ENCODE data around the gene SPEG. TPM values are rescaled to one million over a fixed set of nuclear protein-coding genes. Genes with fewer than 3 reads are reported as not detected.

The SPEG gene
- total and polyA plus RNA-seq, 2 of the 13 experiments (the other 11 are each of a cell fraction or from before 2014, with no cell fraction given): 0.18 to 0.24 TPM

DNA sequence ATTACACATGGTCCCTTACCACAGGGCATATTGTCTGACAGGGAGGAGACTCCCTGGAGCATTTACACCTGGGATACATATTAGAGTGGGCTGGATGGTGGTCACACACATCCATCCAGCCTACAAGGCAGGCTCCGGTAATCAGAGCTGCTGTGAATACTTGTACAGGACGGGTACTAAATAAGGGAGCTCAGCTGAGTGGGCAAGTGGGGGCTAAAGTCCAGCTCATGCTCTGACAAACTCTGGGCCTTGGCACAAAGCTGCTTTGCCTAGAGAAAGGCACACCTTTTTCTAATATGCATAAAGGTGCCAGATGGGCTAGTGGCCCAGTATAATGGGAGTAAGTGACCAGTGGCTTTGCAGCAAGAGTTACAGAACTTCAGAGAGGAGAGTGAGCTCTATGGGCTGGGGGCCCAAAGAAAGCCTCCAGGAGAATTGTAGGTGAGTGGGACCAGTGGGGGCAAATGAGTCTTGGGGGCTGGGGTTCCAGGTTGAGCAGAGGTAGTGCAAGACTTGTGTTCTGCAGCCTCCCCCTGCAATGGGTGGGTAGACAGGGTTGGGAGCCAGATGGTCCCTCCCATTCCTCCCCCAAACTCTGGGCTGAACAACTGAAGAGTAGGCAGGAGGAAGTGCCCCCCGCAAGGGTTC lies 110.8 kb downstream of the SPEG start (continued):
- TF ChIP-seq CCDC6 (CRISPR knock-in tag; IDR thresholded peaks at IDR 0.05) (no peak), ZNF3 (CRISPR knock-in tag; IDR thresholded peaks at IDR 0.05) (no peak), ZNF556 (CRISPR knock-in tag; IDR thresholded peaks at IDR 0.05; ENCODE audit: borderline replicate concordance) (no peak), ARID2 (CRISPR knock-in tag; IDR thresholded peaks at IDR 0.05; ENCODE audit: borderline replicate concordance) (peak; percentile 43; the same call in 1 of the 2 replicates), HNF4A (CRISPR knock-in tag; IDR thresholded peaks at IDR 0.05) (no peak; the same call in 1 of the 2 replicates), NR3C1 (CRISPR knock-in tag; IDR thresholded peaks at IDR 0.05) (no peak), ZNF737 (CRISPR knock-in tag; IDR thresholded peaks at IDR 0.05; ENCODE audit: borderline replicate concordance) (no peak), ZBTB42 (CRISPR knock-in tag; IDR thresholded peaks at IDR 0.05) (no peak), AHR (CRISPR knock-in tag; IDR thresholded peaks at IDR 0.05) (no peak), ZNF552 (CRISPR knock-in tag; IDR thresholded peaks at IDR 0.05; ENCODE audit: borderline replicate concordance) (no peak), MAZ (IDR thresholded peaks at IDR 0.05; ENCODE audit: borderline replicate concordance, low read depth, low read length) (0 out of 2 replicates have a peak, but pooled peaks have one; percentile 14), MAZ (CRISPR knock-in tag; IDR thresholded peaks at IDR 0.05; ENCODE audit: low read depth) (no peak), XRCC5 (optimal IDR thresholded peaks at IDR 0.05; ENCODE audit: low read length) (no peak), ZNF709 (CRISPR knock-in tag; IDR thresholded peaks at IDR 0.05) (0 out of 2 replicates have a peak, but pooled peaks have one; percentile 28), ZNF766 (CRISPR knock-in tag; IDR thresholded peaks at IDR 0.05; ENCODE audit: borderline replicate concordance) (no peak), ZNF367 (CRISPR knock-in tag; IDR thresholded peaks at IDR 0.05; ENCODE audit: borderline replicate concordance) (no peak), POGZ (CRISPR knock-in tag; IDR thresholded peaks at IDR 0.05) (no peak), ZNF143 (CRISPR knock-in tag; IDR thresholded peaks at IDR 0.05) (no peak), ZNF746 (CRISPR knock-in tag; IDR thresholded peaks at IDR 0.05) (no peak), GTF3A (CRISPR knock-in tag; conservative IDR thresholded peaks at IDR 0.05) (no peak)
- TF ChIP-seq, protein P1, sequence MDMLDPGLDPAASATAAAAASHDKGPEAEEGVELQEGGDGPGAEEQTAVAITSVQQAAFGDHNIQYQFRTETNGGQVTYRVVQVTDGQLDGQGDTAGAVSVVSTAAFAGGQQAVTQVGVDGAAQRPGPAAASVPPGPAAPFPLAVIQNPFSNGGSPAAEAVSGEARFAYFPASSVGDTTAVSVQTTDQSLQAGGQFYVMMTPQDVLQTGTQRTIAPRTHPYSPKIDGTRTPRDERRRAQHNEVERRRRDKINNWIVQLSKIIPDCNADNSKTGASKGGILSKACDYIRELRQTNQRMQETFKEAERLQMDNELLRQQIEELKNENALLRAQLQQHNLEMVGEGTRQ (IDR thresholded peaks at IDR 0.05; ENCODE audit: low read depth, low read length): no peak
- TF ChIP-seq, protein P1 (CRISPR knock-in tag; IDR thresholded peaks at IDR 0.05; ENCODE audit: borderline replicate concordance): no peak
- TF ChIP-seq, protein P2, sequence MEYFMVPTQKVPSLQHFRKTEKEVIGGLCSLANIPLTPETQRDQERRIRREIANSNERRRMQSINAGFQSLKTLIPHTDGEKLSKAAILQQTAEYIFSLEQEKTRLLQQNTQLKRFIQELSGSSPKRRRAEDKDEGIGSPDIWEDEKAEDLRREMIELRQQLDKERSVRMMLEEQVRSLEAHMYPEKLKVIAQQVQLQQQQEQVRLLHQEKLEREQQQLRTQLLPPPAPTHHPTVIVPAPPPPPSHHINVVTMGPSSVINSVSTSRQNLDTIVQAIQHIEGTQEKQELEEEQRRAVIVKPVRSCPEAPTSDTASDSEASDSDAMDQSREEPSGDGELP (IDR thresholded peaks at IDR 0.05; ENCODE audit: borderline replicate concordance, low read depth): peak; percentile 54; the same call in 1 of the 2 replicates
- TF ChIP-seq, protein P3, sequence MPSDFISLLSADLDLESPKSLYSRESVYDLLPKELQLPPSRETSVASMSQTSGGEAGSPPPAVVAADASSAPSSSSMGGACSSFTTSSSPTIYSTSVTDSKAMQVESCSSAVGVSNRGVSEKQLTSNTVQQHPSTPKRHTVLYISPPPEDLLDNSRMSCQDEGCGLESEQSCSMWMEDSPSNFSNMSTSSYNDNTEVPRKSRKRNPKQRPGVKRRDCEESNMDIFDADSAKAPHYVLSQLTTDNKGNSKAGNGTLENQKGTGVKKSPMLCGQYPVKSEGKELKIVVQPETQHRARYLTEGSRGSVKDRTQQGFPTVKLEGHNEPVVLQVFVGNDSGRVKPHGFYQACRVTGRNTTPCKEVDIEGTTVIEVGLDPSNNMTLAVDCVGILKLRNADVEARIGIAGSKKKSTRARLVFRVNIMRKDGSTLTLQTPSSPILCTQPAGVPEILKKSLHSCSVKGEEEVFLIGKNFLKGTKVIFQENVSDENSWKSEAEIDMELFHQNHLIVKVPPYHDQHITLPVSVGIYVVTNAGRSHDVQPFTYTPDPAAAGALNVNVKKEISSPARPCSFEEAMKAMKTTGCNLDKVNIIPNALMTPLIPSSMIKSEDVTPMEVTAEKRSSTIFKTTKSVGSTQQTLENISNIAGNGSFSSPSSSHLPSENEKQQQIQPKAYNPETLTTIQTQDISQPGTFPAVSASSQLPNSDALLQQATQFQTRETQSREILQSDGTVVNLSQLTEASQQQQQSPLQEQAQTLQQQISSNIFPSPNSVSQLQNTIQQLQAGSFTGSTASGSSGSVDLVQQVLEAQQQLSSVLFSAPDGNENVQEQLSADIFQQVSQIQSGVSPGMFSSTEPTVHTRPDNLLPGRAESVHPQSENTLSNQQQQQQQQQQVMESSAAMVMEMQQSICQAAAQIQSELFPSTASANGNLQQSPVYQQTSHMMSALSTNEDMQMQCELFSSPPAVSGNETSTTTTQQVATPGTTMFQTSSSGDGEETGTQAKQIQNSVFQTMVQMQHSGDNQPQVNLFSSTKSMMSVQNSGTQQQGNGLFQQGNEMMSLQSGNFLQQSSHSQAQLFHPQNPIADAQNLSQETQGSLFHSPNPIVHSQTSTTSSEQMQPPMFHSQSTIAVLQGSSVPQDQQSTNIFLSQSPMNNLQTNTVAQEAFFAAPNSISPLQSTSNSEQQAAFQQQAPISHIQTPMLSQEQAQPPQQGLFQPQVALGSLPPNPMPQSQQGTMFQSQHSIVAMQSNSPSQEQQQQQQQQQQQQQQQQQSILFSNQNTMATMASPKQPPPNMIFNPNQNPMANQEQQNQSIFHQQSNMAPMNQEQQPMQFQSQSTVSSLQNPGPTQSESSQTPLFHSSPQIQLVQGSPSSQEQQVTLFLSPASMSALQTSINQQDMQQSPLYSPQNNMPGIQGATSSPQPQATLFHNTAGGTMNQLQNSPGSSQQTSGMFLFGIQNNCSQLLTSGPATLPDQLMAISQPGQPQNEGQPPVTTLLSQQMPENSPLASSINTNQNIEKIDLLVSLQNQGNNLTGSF (CRISPR knock-in tag; IDR thresholded peaks at IDR 0.05): no peak
